Measurements from ENCODE around the gene ANKFY1.
"Not testable (repeated sequence)": the region's sequence is repeated elsewhere in the genome, so short reads cannot be mapped to it uniquely, and the experiment has no call there.

ANKFY1 gene

DNA sequence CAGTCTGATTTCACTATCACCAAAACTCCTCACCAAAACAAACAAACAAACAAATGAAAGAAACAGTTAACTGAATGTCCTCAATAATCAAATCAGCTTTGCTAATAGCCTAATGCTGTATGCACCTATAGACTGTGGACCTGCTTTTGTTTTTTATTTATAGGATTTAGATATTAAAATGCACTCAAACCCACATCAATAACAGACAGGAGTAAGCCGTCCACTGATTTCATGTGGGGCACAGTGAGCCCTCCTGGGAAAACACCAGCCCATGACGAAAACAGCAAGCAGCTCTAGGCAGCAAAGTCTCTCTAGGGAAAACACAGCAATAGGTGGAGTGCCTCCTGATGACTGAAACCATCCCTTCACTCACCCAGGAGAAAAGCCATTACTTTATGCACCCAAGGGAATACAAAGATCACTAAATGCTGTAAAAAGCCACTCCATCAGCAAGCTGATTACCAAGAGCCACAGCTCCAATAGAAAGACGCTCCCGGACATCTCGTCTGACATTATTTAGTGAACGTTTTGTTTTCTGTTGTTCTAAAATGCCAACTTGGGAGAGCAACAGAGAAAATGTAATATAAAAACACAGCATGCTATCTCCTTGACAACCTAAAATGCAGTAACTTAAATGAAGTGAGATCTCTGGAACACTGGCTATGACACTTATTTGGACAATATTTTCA lies 47.8 kb downstream of the ANKFY1 start:
- no peak for DNase-seq (ENCODE audit: low read depth)

DNA sequence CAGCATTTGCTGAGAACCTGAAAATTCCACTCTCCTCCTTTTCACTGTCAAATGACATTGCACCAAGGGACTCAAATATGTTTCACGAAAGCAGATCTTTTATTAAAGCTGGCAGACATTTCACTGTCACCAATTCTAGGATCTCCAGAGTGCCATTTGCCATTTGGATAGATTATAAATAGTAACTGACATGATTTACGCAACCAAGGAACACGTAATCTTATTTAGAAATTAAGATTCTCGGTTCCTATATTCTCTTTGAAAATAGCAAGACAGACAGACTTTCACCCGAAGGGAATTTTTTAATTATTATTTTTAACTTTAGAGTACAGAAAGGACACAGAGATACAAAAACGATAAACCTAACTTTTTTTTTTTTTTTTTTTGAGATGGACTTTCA lies 49.6 kb downstream of the ANKFY1 start:
- DNase-seq (ENCODE audit: low read depth): no peak

DNA sequence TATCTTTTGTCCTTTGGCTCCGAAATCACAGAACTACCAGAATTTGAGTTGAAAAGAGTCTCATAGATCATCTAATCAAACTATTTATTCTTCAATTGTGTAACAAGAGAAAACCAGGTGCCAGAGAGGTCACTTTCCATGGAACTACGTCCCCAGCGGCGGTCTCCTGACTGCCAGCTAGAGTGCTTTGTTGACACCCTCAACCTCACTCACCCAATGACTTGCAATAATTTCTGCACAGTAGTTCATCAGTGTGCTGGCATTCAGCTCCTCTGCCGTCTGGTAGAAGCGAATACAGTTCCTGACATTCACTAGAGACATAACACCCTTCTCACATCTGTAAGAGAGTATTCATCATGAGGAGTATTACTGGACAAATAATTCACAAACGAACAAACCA lies 54.2 kb downstream of the ANKFY1 start:
- no peak for DNase-seq (ENCODE audit: low read depth)

DNA sequence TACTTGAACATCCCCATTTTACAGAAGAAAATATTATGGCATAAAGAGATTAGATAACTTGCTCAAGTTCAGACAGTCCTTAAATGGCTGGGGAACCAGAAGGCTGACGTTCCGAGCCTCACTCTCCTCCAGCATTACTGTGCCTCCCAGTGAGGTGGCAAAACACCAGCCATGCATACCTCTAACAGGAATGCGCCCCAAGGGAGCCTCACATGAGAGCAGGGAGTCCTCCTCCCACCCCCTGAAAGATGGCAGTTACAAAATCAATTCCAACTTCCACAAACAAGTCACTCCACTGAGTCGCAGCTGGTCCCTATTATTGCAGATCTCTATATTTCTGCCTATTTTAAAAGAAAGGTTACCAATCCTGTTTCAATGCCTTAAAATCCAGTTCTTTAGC lies 55.5 kb downstream of the ANKFY1 start:
- DNase-seq (ENCODE audit: low read depth): no peak

DNA sequence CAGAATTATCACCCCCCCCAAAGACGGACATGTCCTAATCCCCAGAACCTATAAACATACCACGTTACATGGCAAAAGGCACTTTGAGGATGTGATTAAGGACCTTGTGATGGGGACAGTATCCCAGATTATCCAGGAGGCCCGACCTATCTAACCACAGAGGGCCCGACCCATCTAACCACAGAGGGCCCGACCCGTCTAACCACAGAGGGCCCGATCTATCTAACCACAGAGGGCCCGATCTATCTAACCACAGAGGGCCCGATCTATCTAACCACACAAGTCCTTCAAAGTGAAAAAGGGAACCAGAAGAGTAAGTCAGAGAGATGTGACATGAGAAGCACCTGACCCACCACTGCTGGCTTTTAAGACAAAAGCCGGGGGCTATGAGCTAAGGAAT lies 56.8 kb downstream of the ANKFY1 start:
- DNase-seq (ENCODE audit: low read depth): no peak

DNA sequence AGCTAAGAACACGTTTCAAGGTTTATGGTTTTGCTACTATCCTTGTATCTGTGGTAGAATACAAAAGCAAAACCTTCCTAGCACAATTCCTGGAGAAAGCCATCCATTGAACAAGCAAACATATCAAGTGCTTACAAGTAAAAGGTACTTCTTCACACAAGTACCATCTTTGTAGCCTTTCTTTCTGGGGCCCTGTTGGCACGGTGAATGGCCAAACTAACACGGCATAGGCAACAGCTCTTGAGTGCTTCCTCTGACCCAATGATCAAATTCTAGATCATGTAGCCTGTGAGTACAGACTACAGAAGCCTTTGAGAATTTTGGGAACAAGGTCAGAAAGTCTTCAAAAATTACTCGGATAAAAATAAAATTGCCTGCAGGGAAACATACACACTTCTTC lies 57.9 kb downstream of the ANKFY1 start:
- DNase-seq (ENCODE audit: low read depth): no peak

DNA sequence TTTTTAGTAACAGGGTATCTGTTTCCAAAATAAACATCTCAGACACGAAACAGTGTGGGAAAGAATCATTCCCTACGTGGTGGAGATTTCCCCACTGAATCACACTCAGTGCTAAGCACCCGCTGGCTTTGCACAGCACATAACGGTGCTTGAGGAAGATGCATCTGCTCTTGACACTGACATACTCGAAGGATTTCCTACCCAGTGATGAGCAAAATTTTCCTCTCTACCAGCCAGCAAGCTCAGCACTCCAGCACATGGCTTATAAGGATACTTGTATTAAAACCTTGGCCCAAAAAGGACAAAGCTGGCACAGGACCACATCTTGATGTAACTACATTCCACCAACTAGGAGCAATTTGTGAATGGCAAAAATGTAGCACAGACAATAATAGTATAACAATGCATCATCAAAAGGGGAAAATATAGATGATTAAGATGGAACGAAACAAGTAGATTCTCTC lies 59.0 kb downstream of the ANKFY1 start:
- DNase-seq (ENCODE audit: low read depth): no peak

DNA sequence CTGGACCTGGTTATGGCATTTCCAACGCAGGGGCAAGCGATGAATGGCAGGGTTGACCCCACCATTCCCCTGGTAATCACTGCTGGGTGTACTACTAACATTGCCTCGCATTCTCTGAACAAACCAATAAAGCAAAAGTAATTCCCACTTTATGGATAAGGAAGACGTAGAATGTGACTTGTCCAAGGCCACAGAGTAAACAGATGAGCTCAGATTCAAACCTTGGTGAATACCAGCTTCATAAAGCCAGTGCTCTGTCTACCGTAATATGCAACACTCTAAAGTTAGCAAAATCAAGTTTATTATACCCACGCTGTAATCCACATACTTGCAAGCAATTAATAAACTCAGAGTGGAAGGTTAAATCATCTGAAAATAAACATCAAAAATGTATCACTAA lies 59.6 kb downstream of the ANKFY1 start:
- DNase-seq (ENCODE audit: low read depth): no peak

DNA sequence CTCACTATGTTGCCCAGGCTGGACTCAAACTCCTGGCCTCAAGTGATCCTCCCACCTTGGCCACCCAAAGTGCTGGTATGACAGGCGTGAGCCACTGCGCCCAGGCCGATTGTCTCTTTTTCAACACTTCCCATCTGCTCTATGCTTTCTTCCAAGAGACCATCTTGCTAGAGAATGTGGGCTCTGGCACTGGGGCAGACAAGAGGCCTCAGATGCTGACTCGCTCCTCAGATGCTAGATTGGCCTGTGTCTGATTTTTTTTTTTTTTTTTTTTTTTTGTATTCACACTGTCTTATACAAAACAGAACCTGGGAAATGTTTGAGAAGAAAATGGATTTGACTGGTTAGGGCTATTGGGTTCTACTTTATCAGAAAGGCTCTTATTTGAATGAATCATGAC lies 62.6 kb downstream of the ANKFY1 start:
- DNase-seq (ENCODE audit: low read depth): no peak

DNA sequence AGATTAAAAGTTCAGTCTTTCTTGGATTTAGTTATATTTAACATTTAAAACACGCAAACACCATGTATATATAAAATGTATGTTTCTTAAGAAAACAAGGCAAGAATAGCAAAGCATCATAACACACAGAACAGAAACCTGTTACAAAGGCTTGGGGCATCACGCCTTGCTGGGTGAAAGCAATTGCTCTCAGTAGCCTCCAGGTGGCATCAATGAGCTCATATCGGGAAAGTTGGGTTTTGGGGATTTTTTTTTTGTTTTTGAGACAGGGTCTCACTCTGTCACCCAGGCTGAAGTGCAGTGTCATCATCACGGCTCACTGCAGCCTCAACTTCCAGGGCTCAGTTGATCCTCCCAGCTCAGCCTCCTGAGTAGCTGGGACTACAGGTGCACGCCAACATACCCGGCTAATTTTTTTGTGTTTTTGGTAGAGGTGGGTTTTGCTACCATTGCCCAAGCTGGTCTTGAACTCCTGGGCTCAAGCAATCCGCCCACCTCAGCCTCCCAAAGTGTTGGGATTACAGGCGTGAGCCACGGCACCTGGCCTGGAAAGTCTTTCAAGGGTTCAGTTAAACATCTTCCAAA lies 63.9 kb downstream of the ANKFY1 start:
- DNase-seq (ENCODE audit: low read depth): peak; percentile 13

DNA sequence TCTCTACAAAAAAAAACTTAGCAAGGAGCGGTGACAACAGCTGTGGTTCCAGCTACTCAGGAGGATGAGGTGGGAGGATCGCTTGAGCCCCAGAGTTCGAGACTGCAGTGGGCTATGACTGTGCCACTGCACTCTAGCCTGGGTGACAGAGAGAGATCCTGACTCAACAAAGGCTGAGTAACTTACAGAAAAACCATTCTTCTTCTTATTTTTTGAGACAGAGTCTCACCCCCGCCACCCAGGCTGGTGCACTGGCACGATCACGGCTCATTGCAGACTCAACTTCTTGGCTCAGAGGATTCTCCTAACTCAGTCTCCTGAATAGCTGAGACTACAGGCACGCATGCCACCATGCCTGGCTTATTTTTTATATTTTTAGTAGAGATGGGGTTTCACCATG lies 64.8 kb downstream of the ANKFY1 start:
- no peak for DNase-seq (ENCODE audit: low read depth)

DNA sequence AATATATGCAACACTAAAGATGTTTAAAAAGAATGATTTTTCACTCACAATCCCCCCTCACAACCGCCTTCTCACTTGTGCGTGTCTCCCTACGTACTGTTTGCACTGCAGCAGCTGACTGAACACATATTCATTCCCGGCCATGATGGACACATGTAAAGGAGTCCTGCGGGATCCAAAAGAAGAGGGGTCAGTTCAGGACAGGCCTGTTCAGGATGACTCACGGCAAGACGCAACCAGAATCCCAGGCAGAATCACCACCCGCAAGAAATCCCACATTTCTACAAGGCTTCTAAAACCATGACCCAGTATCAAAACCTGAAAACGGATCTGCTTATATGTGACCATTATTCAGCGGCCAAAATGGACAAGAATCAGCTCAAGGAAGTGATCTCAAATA lies 68.5 kb downstream of the ANKFY1 start:
- no peak for DNase-seq (ENCODE audit: low read depth)

DNA sequence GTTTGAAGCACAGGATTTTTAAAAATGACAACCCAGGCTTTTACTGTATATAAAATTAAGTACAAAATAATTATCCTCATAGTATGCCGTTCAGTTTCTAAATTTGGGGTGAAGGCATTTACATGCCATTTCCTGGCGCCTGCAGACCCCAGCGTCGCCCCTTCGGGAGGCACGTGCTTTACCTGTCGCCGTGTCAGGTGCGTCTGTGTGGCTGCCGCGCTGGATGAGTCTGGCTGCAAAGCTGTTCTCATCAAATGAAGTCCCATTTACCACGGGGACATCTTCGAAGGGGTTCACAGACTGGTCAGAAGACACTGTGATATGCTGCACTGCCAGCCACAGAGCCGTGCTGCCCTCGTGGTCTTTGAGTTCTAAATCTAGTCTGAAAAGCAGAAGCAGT lies 69.0 kb downstream of the ANKFY1 start:
- no peak for DNase-seq (ENCODE audit: low read depth)

DNA sequence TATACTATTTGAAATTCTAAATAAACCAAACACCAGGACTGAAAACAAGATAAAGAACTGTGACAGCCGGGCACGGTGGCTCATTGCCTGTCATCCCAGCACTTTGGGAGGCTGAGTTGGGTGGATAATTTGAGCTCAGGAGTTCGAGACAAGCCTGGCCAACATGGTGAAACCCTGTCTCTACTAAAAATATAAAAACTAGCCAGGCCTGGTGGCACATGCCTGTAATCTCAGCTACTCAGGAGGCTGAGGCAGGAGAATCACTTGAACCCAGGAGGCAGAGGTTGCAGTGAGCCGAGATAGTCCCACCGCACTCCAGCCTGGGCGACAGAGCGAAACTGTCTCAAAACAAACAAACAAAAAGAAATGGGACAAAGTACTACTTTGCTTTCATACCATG lies 73.0 kb downstream of the ANKFY1 start:
- DNase-seq (ENCODE audit: low read depth): not testable (repeated sequence)

DNA sequence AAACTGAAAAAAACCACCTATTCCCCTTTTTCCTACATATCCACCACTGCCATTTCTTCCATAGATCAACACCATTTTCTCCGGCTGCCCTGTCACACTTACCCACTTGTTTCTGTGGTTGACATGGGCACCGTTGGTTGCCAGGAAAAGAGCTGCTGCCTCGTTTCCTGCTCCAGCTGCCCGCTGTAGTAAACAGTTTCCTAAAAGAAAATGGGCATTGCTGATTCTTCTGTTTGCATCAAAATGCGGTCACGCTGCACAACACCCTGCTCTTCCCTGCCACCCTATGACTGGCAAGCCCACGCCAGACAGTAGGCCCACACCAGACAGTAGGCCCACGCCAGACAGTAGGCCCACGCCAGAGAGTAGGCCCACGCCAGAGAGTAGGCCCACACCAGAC lies 74.5 kb downstream of the ANKFY1 start:
- no peak for DNase-seq (ENCODE audit: low read depth)

DNA sequence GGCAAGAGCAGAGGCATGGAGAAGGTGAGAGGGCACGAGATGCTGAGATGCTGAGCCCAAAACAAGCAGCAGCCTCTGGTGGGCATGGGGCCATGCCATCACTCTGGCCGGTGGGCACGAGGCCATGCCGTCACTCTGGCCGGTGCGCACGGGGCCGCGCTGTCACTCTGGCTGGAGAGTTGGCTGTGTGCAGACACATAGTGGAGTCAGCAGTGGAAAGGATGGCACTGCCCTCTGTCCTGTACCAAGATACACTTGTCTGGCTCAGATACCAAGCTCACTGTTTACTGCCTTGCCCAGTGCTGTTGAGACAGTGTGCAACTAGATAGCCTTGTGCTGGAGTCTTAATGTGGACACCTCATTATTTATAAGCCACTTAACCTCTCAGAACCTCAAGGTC lies 75.7 kb downstream of the ANKFY1 start:
- DNase-seq (ENCODE audit: low read depth): no peak

DNA sequence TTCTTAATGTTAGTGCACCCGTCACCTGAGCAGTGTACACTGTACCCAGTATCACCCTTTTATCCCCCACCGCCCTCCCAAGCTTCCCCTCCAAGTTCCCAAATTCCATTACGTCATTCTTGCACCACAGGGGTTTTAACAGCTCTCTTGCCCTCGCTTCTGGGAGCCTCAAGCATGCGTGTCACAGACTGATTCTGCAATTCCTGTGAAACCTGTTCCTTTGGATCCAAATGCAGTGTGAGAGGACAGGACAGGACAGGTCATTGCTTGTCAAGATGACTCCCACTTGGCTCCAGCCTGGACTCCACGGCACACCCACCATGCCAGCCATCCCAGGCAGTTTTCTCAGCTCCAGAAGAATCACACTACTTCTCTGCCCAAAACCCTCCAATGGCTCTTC lies 76.7 kb downstream of the ANKFY1 start:
- no peak for DNase-seq (ENCODE audit: low read depth)

DNA sequence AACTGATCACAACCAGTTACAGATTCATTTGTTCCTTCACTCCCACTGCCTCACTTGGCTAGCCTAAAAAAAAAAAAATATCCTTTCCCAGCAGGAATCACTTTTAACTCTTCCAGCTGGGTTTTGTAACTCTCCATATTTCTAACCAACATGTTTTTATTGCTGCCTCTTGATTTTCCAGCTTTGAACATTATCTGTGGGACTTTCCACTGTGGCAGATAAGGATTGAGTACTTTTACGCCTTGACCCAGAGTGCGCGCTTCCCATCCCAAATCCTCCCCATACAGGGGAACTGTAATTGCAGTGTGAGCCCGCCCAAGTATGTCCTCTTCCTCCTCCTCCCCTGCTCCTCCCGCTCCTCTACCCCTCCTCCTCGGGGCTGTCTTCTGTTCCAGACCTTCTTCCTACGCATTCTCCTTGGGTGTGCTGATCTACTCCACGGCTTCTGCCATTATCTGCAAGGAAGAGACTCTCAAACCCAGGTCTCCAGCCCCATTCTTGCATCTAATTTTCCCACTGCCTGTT lies 77.4 kb downstream of the ANKFY1 start:
- DNase-seq (ENCODE audit: low read depth): no peak

DNA sequence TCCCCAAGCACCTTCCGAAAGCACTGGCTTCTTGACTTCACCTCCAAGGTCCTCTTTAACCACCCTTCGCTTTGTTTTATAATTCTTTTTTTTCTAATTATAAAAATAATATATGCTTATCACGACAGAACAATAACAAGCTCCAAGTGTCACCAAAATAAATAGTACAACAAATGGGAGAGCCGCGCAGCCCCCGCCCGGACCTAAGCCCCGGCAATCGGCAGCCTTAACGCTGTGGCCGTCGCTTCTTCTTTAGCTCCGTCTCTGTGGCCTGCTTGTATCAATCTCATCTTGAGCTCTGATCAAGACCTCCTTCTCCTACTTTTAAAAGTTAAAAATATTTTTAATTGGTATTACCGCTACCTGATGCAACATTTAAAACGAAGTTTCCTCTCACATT lies 78.1 kb downstream of the ANKFY1 start:
- no peak for DNase-seq (ENCODE audit: low read depth)

DNA sequence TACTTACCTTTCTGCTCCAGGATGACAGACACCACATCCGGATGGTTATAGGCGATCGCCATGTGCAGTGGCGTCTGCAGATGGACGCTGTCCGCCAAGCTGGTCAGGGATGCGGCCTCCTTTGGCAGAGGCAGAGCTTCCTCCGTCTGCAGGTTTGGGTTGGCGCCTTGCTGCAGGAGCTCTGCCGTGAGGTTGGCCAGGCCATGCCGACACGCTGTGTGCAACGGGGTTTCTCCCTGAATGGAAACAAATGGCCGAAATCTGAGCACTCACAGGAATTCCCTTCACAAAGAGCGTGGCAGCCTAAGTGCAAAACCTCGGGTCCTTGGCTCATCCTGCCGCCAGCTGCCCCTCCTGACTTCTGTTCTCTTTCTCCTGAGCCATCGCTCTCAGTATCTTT lies 79.0 kb downstream of the ANKFY1 start:
- no peak for DNase-seq (ENCODE audit: low read depth)

DNA sequence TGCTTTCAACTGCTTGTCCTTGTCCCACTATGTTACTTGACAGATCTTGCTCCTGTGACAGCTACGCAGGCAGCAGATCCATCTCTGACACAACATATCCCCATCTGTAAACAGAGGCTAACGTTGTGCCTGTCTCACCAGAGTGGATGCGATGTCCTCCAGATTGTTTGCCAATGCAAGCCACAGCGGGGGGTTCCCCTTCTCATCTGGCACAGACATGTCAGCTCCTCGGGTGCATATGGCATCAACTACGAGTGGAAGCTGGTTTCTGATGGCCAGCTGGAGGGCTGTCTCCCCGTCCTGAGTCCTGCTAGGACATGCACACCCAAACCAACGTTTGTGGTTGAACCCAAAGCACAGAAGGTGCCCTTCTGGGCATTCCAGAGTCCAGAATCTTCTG lies 81.7 kb downstream of the ANKFY1 start:
- no peak for DNase-seq (ENCODE audit: low read depth)

DNA sequence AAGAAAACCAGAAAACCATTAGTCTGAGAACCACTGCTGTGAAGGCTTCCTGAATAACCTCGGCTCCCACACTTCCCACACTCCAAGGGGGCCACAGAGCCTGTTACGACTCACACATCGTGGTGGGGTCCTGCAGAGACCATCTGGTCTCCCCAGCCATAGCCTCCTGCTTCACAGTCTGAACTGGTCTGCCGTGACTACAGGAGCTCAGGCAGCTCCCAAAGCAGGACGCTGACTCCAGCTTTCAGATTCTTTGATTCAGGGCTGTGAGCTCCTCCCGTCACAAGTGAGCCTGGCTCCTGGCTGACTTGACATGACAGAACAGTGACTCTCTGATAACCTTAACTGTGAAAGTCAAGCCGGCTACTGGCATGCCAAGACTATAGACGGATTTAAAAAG lies 83.0 kb downstream of the ANKFY1 start:
- DNase-seq (ENCODE audit: low read depth): no peak

DNA sequence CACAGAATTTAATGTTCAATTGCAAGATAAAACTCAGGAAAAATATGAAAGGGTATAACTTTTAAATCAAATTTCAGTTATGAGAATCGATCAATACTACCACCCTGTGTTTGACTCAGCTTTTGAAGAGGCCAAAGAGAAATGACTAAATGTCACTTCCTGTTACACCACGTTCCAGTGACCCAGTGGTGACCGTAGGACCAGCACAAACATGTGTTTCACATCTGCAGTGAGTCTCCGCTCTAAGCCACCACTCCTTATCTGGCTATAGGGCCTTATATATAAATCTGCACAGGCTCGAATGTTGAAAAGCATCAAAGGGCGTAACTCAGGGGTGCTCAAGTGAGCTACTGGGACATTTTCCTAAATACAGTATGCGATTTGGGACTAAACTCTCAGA lies 84.7 kb downstream of the ANKFY1 start:
- no peak for DNase-seq (ENCODE audit: low read depth)

DNA sequence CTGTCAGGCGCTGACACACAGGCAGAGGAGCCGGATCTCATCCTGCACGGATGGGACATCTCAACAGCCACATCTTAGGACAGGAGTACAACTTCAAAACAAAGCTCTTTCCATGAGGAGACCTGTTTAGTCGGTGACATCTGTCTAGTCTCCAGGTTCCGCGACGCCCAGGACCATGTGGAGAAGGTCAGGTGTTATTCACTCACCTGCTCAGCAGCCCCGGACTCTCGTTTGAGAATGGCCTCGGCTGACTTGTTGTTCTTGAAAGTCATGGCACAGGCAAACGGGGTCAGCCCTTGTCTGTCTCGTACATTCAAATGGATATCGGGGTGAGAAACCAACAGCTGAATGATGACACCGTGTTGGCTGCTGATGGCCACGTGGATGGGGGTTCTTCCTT lies 85.1 kb downstream of the ANKFY1 start:
- DNase-seq (ENCODE audit: low read depth): no peak

Measured in stimulated activated CD8-positive, alpha-beta memory T cell treated with anti-CD3 and anti-CD28 coated beads, Interleukin-12 subunit alpha, Interleukin-12 subunit beta, amount 100 ng/mL, for 1 hour (primary cell).